Fibroblast of lung (primary cell): Measurements from ENCODE around the gene PRPF39.

ENCODE experiments used
- CTCF ChIP-seq, 2 donors: IDR thresholded peaks in 1 of 2; conservative IDR thresholded peaks in 1 of 2; 1 replicate in 1 of 2; 2 replicates in 1 of 2; pipeline ENCODE4 v1.5.1; 2011 to 2012; ENCODE audit warnings: low read length in 2 of 2, control low read depth in 1 of 2, inconsistent platforms in 1 of 2, low read depth in 1 of 2, mild to moderate bottlenecking in 1 of 2
- EZH2 ChIP-seq: IDR thresholded peaks from 2 replicates; pipeline ENCODE4 v1.5.1; 2012; ENCODE audit warnings: low read length, control low read depth, mild to moderate bottlenecking; ENCODE audit errors: missing control alignments

- TF ChIP-seq EZH2: no peak
- TF ChIP-seq CTCF (conservative IDR thresholded peaks at IDR 0.05 in 1 of 2, IDR thresholded peaks at IDR 0.05 in 1 of 2; ENCODE audit: low read depth in 1 of 2, low read length in 2 of 2): no peak
Observed at GRCh38 chr14:45103806-45104205, 19.9 kb downstream of the PRPF39 start.
